B cell (primary cell): ENCODE data around the gene HTT-AS. TPM values are rescaled to one million over a fixed set of nuclear protein-coding genes. Genes with fewer than 3 reads are reported as not detected.

Experiments used
- ATAC-seq: fragments of 200-7000 bp; cut with Tn5 transposase; one replicate; pipeline ENCODE4 v1.10.0; 2021; ENCODE audit warnings: low read depth, mild to moderate bottlenecking, moderate number of reproducible peaks, moderate library complexity
- CTCF ChIA-PET: fragments of 350-600 bp; sonication (Branson Sonifier 250); formaldehyde crosslinking; loops from one replicate; lab custom pipeline; 2021; ENCODE audit warnings: antibody characterized with exemption, inconsistent platforms; lab: Charles Lee
- POLR2A ChIA-PET: fragments of 350-600 bp; sonication (Branson Sonifier 250); formaldehyde crosslinking; loops from one replicate; lab custom pipeline; 2021; ENCODE audit warnings: antibody characterized with exemption; lab: Charles Lee
- DNase-seq: peaks from one replicate; pipeline ENCODE4 v3.0.0; 2013
- H2AFZ ChIP-seq: 2 replicates; pipeline ENCODE4 v1.6.1; 2012; ENCODE audit warnings: mild to moderate bottlenecking, low read depth, low read length; ENCODE audit not compliant: insufficient read depth, poor library complexity, severe bottlenecking
- H3K27ac ChIP-seq, 2 donors: 1 replicate in 1 of 2; 2 replicates in 1 of 2; pipeline ENCODE4 v1.5.1; 2012 to 2013; ENCODE audit warnings: low read length in 2 of 2, mild to moderate bottlenecking in 2 of 2, moderate library complexity in 1 of 2
- H3K27me3 ChIP-seq, 4 experiments: fragments of 200-600 bp in 1 of 4; sonication (generic) in 1 of 4; replicated peaks in 1 of 4; 1 replicate in 2 of 4; 2 replicates in 2 of 4; pipeline versions ENCODE4 v1.6.1 to v1.7.0; 2013 to 2016; ENCODE audit warnings: low read length in 3 of 4, mild to moderate bottlenecking in 2 of 4, mixed read lengths in 1 of 4, moderate library complexity in 1 of 4; ENCODE audit not compliant: insufficient read depth in 4 of 4, control insufficient read depth in 3 of 4; ENCODE audit errors: control extremely low read depth in 1 of 4
- H3K36me3 ChIP-seq, 2 experiments: replicated peaks in 1 of 2; 1 replicate in 1 of 2; 2 replicates in 1 of 2; pipeline versions ENCODE4 v1.6.1 to v1.7.1; 2013; ENCODE audit warnings: low read length in 1 of 2; ENCODE audit not compliant: insufficient read depth in 2 of 2, control insufficient read depth in 1 of 2; ENCODE audit errors: control extremely low read depth in 1 of 2, extremely low read depth in 1 of 2
- H3K4me1 ChIP-seq, 2 donors: fragments of 200-600 bp in 1 of 2; sonication (generic) in 1 of 2; 1 replicate in 1 of 2; 2 replicates in 1 of 2; pipeline versions ENCODE4 v1.5.1 to v1.6.1; 2013 to 2017; ENCODE audit warnings: low read length in 2 of 2; ENCODE audit not compliant: control insufficient read depth in 2 of 2, insufficient read depth in 2 of 2
- H3K4me2 ChIP-seq: replicated peaks from 2 replicates; pipeline ENCODE3; 2012; ENCODE audit warnings: mild to moderate bottlenecking, low read depth, low read length; ENCODE audit not compliant: poor library complexity, severe bottlenecking
- H3K4me3 ChIP-seq, 5 experiments: fragments of 200-600 bp in 1 of 5; sonication (generic) in 1 of 5; 1 replicate in 3 of 5; 2 replicates in 2 of 5; pipeline versions ENCODE4 v1.5.1 to v1.7.0; 2011 to 2016; ENCODE audit warnings: low read length in 4 of 5, mild to moderate bottlenecking in 4 of 5, low read depth in 2 of 5, control low read depth in 1 of 5, moderate library complexity in 1 of 5; ENCODE audit not compliant: insufficient read depth in 1 of 5; ENCODE audit errors: control extremely low read depth in 1 of 5, extremely low read depth in 1 of 5
- H3K79me2 ChIP-seq: fragments of 200-600 bp; sonication (generic); one replicate; pipeline ENCODE4 v1.6.0; 2016; ENCODE audit warnings: low read length; ENCODE audit not compliant: control insufficient read depth, insufficient read depth
- H3K9ac ChIP-seq: fragments of 200-600 bp; sonication (generic); 2 replicates; pipeline ENCODE4 v1.6.1; 2017; ENCODE audit warnings: mild to moderate bottlenecking, low read length, moderate library complexity
- H3K9me3 ChIP-seq, 3 donors: one replicate each; pipeline versions ENCODE4 v1.6.1 to v1.7.1; 2013; ENCODE audit warnings: low read length in 2 of 3; ENCODE audit not compliant: control insufficient read depth in 2 of 3, insufficient read depth in 1 of 3; ENCODE audit errors: control extremely low read depth in 1 of 3
- H4K20me1 ChIP-seq: 2 replicates; pipeline ENCODE4 v1.6.0; 2012; ENCODE audit warnings: mild to moderate bottlenecking, low read length; ENCODE audit not compliant: insufficient read depth, control insufficient read depth, poor library complexity, severe bottlenecking
- H3K27ac Mint-ChIP-seq: one replicate; pipeline ENCODE4 v1.8.0; 2021; ENCODE audit warnings: mixed read lengths
- H3K27me3 Mint-ChIP-seq: one replicate; pipeline ENCODE4 v1.8.0; 2021; ENCODE audit warnings: mixed read lengths
- H3K4me1 Mint-ChIP-seq: one replicate; pipeline ENCODE4 v1.8.0; 2021; ENCODE audit warnings: mixed read lengths
- H3K4me3 Mint-ChIP-seq: one replicate; pipeline ENCODE4 v1.8.0; 2021; ENCODE audit warnings: mixed read lengths
- H3K9me3 Mint-ChIP-seq: one replicate; pipeline ENCODE4 v1.8.0; 2022; ENCODE audit warnings: mixed read lengths; ENCODE audit not compliant: insufficient read depth
- EZH2 ChIP-seq: IDR thresholded peaks from 2 replicates; pipeline ENCODE4 v1.6.1; 2012; ENCODE audit warnings: borderline replicate concordance, low read depth, mild to moderate bottlenecking, moderate library complexity, low read length; ENCODE audit not compliant: insufficient read depth, poor library complexity, severe bottlenecking
- WGBS: methylation state at CpG from one replicate; pipeline ENCODE4 v1.1.5; 2013; ENCODE audit warnings: missing lambda C conversion rate; ENCODE audit not compliant: insufficient coverage; 5-methylcytosine and 5-hydroxymethylcytosine counted together
- intact Hi-C: fragments of 100-400 bp; cut with micrococcal nuclease; formaldehyde crosslinking; loops from one replicate; pipeline ENCODE4 v1.10.0; 2022
- polyA plus RNA-seq: library from polyadenylated mRNA; depleted of rRNA; stranded (reverse); fragments of >200 nt; gene quantifications from 2 replicates; pipeline ENCODE4 v1.2.3, GENCODE V29; 2012
- total RNA-seq, 2 donors: library from RNA; stranded (reverse); fragments of 120-200 nt in 1 of 2; gene quantifications; 1 replicate in 1 of 2; 2 replicates in 1 of 2; pipeline versions ENCODE4 v1.2.3 to v1.2.4, GENCODE V29; 2013 to 2022
- TF ChIP-seq, protein P1 (sequence below): fragments of 200-600 bp; IDR thresholded peaks from one replicate; pipeline ENCODE4 v1.8.0; 2022; ENCODE audit warnings: antibody characterized with exemption, mild to moderate bottlenecking

HTT-AS gene
- total and polyA plus RNA-seq, 2 donors (not counting 1 experiment from before 2014, with no cell fraction given), result 0.84 TPM; not detected in 1

DNA sequence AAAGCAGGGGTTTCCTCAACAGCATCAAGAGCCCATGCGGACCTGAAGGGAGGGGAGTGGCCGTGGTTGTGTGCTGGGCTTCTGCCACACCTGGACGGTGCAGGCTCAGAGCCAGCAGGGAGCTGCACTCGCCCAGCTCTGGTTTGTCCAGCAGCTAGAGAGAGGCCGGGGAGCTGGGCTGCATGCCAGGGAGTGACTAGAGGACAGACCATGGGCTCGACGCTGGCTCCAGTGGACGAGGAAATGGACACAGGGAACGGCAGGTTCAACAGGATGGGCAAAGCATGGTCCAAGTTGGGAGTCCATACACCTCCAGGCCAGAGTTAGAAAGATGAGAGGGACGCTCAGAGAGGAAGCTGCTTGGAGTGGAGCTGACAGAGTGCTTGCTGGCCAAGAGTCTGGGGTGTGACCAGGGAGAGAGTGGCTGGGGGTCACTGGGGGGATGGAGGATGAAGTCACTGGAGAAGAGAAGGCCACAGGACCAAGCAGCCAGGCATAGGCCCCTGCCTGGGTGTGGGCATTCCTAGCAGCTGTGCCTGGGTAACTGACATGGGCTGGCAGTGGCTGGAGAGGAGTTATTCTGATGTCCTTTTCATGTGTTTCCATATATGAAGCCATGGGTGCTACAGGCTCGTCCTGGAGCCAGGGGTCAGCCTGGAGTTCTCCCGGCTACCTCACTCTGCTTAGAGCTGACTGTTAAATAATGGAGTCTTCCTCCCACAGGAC lies 42.8 kb downstream of the HTT-AS start:
- Mint-ChIP-seq H3K9me3 (no peaks in the 10 kb centered on the region), H3K27me3 (no peaks in the 10 kb centered on the region), H3K4me1 (no peaks in the 10 kb centered on the region), H3K27ac (no peak overlapping the region), H3K4me3 (no peak overlapping the region)
- intact Hi-C loops, result no loop called here
- TF ChIP-seq, protein P1, sequence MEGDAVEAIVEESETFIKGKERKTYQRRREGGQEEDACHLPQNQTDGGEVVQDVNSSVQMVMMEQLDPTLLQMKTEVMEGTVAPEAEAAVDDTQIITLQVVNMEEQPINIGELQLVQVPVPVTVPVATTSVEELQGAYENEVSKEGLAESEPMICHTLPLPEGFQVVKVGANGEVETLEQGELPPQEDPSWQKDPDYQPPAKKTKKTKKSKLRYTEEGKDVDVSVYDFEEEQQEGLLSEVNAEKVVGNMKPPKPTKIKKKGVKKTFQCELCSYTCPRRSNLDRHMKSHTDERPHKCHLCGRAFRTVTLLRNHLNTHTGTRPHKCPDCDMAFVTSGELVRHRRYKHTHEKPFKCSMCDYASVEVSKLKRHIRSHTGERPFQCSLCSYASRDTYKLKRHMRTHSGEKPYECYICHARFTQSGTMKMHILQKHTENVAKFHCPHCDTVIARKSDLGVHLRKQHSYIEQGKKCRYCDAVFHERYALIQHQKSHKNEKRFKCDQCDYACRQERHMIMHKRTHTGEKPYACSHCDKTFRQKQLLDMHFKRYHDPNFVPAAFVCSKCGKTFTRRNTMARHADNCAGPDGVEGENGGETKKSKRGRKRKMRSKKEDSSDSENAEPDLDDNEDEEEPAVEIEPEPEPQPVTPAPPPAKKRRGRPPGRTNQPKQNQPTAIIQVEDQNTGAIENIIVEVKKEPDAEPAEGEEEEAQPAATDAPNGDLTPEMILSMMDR, result no peak
- TF ChIP-seq EZH2, result no peak
- POLR2A ChIA-PET, result no interaction called here
- no peaks in the 10 kb centered on the region for H3K27me3 ChIP-seq
- H3K4me3 ChIP-seq, result no peak overlapping the region
- CTCF ChIA-PET, result interaction anchor here (2.2 kb wide), 1 partner anchor 53 kb away, joined by 12 read pairs; no protein-coding TSS in a partner anchor
- no peaks in the 10 kb centered on the region for H3K36me3 ChIP-seq
- H3K4me1 ChIP-seq, result no peaks in the 10 kb centered on the region
- no peak overlapping the region for H2AFZ ChIP-seq
- WGBS, result 90% methylated on average over 12 of the region's 12 CpGs
- H3K9ac ChIP-seq, result no peak overlapping the region
- no peak for ATAC-seq
- H3K27ac ChIP-seq, result no peak overlapping the region
- H3K4me2 ChIP-seq, result no peak overlapping the region
- no peak for DNase-seq
- H3K9me3 ChIP-seq, result no peaks in the 10 kb centered on the region
- H4K20me1 ChIP-seq, result no peaks in the 10 kb centered on the region
- no peaks in the 10 kb centered on the region for H3K79me2 ChIP-seq

DNA sequence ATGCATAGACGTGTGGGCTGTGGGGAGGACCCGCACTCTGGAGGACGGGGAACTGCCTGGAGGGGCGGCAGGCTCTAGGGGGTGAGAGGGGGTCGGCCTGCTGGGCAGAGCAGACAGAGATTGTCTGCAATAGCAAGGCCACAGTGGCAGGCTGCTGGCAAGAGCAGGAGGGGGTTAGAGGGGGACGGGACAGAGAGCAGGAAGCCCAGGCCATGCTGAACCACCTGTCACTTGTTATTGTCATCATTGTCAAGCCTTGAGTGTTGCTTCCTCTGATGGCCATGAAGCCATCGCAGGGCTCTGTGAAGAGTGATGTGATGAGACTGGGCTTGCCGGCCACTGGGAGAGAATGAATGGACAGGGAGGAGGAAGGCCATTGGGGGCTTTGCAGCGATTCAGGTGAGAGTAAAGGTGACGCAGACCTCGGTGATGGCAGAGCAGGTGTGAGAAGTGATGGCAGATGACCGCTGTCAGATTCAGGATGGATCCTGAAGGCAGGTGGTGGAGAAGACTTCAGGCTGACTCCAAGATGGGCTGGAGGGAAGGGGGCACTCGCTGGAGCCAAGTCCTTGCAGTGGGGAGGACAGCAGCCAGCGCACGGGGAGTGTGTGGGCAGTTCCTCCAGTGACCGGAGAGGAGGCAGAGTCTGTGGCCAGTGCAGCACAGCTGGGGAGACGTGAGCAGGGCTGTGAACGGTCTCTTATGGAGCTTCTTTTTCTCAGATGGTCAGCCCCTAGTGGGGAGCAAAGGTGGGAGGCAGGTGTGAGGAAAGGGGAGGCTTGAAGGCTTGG lies 43.6 kb downstream of the HTT-AS start:
- no peak overlapping the region for H3K4me3 Mint-ChIP-seq
- no peak overlapping the region for H3K27ac Mint-ChIP-seq
- no peak for ATAC-seq
- no peaks in the 10 kb centered on the region for H3K27me3 ChIP-seq
- no peaks in the 10 kb centered on the region for H3K27me3 Mint-ChIP-seq
- ChIA-PET CTCF (no interaction called here), POLR2A (no interaction called here)
- H3K9me3 ChIP-seq, result no peaks in the 10 kb centered on the region
- H3K9me3 Mint-ChIP-seq, result no peaks in the 10 kb centered on the region
- no peak overlapping the region for H3K4me2 ChIP-seq
- H3K4me1 ChIP-seq, result no peaks in the 10 kb centered on the region
- H3K36me3 ChIP-seq, result no peaks in the 10 kb centered on the region
- no peak overlapping the region for H2AFZ ChIP-seq
- H3K4me3 ChIP-seq, result no peak overlapping the region
- intact Hi-C loops, result no loop called here
- no peaks in the 10 kb centered on the region for H3K4me1 Mint-ChIP-seq
- H3K79me2 ChIP-seq, result no peaks in the 10 kb centered on the region
- 89% methylated on average over 18 of the region's 18 CpGs for WGBS
- no peaks in the 10 kb centered on the region for H4K20me1 ChIP-seq
- TF ChIP-seq, protein P1, result no peak
- no peak for TF ChIP-seq EZH2
- DNase-seq, result no peak
- no peak overlapping the region for H3K9ac ChIP-seq
- H3K27ac ChIP-seq, result no peak overlapping the region
